CD4-positive, alpha-beta T cell (primary cell): ENCODE measurements around the gene EIF2AK3. TPM values are rescaled to one million over a fixed set of nuclear protein-coding genes. Genes with fewer than 3 reads are reported as not detected.

Experiments
- ATAC-seq: fragments of 200-7000 bp; cut with Tn5 transposase; one replicate; pipeline ENCODE4 v1.10.0; 2022; ENCODE audit warnings: mild to moderate bottlenecking; ENCODE audit not compliant: poor library complexity
- CTCF ChIA-PET: fragments of 350-600 bp; sonication (Branson Sonifier 250); formaldehyde crosslinking; loops from one replicate; lab custom pipeline; 2021; ENCODE audit warnings: antibody characterized with exemption, inconsistent platforms; lab: Charles Lee
- POLR2A ChIA-PET: fragments of 350-600 bp; sonication (Branson Sonifier 250); formaldehyde crosslinking; loops from one replicate; lab custom pipeline; 2021; ENCODE audit warnings: antibody characterized with exemption, inconsistent platforms; lab: Charles Lee
- DNase-seq, 14 experiments: peaks; one replicate each; pipeline ENCODE4 v3.0.0-alpha.2; 2013 to 2020; ENCODE audit warnings: mixed read lengths in 2 of 14
- H3K27ac ChIP-seq, 2 donors: one replicate each; pipeline versions ENCODE4 v1.5.1 to v1.7.0; 2013; ENCODE audit warnings: low read length in 2 of 2, low read depth in 1 of 2, mild to moderate bottlenecking in 1 of 2
- H3K27me3 ChIP-seq, 2 experiments: 1 replicate in 1 of 2; 2 replicates in 1 of 2; pipeline versions ENCODE4 v1.6.1 to v1.7.0; 2013; ENCODE audit warnings: low read length in 2 of 2, control low read depth in 1 of 2, mild to moderate bottlenecking in 1 of 2, moderate library complexity in 1 of 2; ENCODE audit not compliant: insufficient read depth in 2 of 2, control insufficient read depth in 1 of 2
- H3K36me3 ChIP-seq: one replicate; pipeline ENCODE4 v1.6.1; 2013; ENCODE audit warnings: low read length, control low read depth; ENCODE audit not compliant: insufficient read depth
- H3K4me1 ChIP-seq: one replicate; pipeline ENCODE4 v1.6.1; 2013; ENCODE audit warnings: low read length, control low read depth; ENCODE audit not compliant: insufficient read depth
- H3K4me3 ChIP-seq: one replicate; pipeline ENCODE4 v1.5.1; 2013; ENCODE audit warnings: mild to moderate bottlenecking, low read length, moderate library complexity
- H3K9me3 ChIP-seq, 2 experiments: 1 replicate in 1 of 2; 2 replicates in 1 of 2; pipeline versions ENCODE4 v1.6.1 to v1.7.0; 2013; ENCODE audit warnings: low read length in 2 of 2, mild to moderate bottlenecking in 2 of 2, control low read depth in 1 of 2, moderate library complexity in 1 of 2; ENCODE audit not compliant: control insufficient read depth in 1 of 2, insufficient read depth in 1 of 2
- H3K27ac Mint-ChIP-seq: one replicate; pipeline ENCODE4 v1.8.0; 2020; ENCODE audit warnings: mixed read lengths
- H3K27me3 Mint-ChIP-seq: one replicate; pipeline ENCODE4 v1.8.0; 2021; ENCODE audit warnings: mixed read lengths
- H3K36me3 Mint-ChIP-seq: one replicate; pipeline ENCODE4 v1.8.0; 2021; ENCODE audit warnings: low read depth, mixed read lengths
- H3K4me1 Mint-ChIP-seq: one replicate; pipeline ENCODE4 v1.8.0; 2021; ENCODE audit warnings: low read depth, mixed read lengths
- H3K4me3 Mint-ChIP-seq: one replicate; pipeline ENCODE4 v1.8.0; 2020; ENCODE audit warnings: mild to moderate bottlenecking, mixed read lengths
- H3K9me3 Mint-ChIP-seq: one replicate; pipeline ENCODE4 v1.8.0; 2020; ENCODE audit warnings: mixed read lengths
- CTCF ChIP-seq: fragments of 200-600 bp; IDR thresholded peaks from one replicate; pipeline ENCODE4 v1.8.0; 2022; ENCODE audit warnings: antibody characterized with exemption, mild to moderate bottlenecking
- intact Hi-C, 2 experiments: fragments of 100-400 bp; cut with DNase I in 1 of 2; cut with micrococcal nuclease in 1 of 2; formaldehyde crosslinking; loops; one replicate each; pipeline versions ENCODE4 v1.15.1 to v1.9.0; 2023 to 2025; cut with DNase I, micrococcal nuclease
- total RNA-seq, 174 experiments: library from RNA in 2 of 174; stranded (reverse) in 2 of 174; gene quantifications; one replicate each; pipeline ENCODE4 v1.2.3 and lab custom pipeline; 2021 to 2026

EIF2AK3 gene
- total RNA-seq, 2 experiments from 2014 or later, result 30.6 to 37.0 TPM

DNA sequence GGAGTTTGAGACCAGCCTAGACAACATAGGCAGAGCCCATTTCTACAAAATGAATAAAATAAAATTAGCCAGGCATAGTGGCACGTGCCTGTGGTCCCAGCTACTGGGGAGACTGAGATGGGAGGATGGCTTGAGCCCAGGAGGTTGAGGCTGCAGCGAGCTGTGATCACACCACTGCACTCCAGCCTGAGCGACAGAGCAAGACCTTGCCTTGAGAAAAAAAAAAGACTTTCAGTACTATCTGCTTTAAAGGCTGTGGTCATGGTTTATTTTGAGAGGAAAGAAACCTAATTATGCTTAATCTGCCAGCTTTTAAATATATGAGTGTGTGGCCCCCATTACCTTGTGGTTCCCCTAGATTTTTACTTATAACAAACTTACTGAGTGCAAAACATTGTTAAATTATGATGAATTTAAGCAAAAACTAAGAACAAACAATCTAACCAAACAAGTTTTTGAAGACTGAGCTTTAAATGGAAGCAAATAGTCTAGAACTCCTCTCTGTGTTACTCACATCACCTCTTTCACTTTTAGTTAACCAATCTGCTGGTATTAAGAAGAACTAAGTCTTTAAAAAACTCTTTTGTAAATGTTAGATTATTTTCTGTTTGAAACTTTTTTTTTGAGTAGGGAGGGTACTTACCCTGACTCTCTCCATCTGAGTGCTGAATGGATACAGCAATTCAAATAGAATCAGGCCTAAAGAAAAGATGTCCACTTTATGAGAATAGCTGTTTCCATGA lies 65.4 kb downstream of the EIF2AK3 start:
- Mint-ChIP-seq H3K36me3 (peaks cover 75% of the 10 kb centered on the region), H3K27ac (no peak overlapping the region), H3K27me3 (no peaks in the 10 kb centered on the region), H3K4me1 (no peaks in the 10 kb centered on the region), H3K9me3 (no peaks in the 10 kb centered on the region), H3K4me3 (no peak overlapping the region)
- Histone ChIP-seq H3K27me3 (no peaks in the 10 kb centered on the region), H3K4me3 (no peak overlapping the region), H3K36me3 (peaks cover 47% of the 10 kb centered on the region), H3K27ac (no peak overlapping the region), H3K9me3 (no peaks in the 10 kb centered on the region), H3K4me1 (no peaks in the 10 kb centered on the region)
- ATAC-seq, result no peak
- POLR2A ChIA-PET, result no interaction called here
- CTCF ChIA-PET, result interaction anchor here (0.9 kb wide), 1 partner anchor 110 kb away, joined by 3 read pairs; no protein-coding TSS in a partner anchor
- TF ChIP-seq CTCF, result no peak
- intact Hi-C loops, result no loop called here
- no peak for DNase-seq

GRCh38 chr2:88560619-88561307 lies 66.5 kb downstream of the EIF2AK3 start:
- Mint-ChIP-seq H3K4me1 (no peaks in the 10 kb centered on the region), H3K27me3 (no peaks in the 10 kb centered on the region), H3K9me3 (no peaks in the 10 kb centered on the region), H3K4me3 (no peak overlapping the region), H3K36me3 (peaks cover 79% of the 10 kb centered on the region), H3K27ac (no peak overlapping the region)
- no peak for ATAC-seq
- TF ChIP-seq CTCF, result no peak
- Histone ChIP-seq H3K4me3 (no peak overlapping the region), H3K36me3 (peaks cover 50% of the 10 kb centered on the region), H3K9me3 (no peaks in the 10 kb centered on the region), H3K27me3 (no peaks in the 10 kb centered on the region), H3K27ac (no peak overlapping the region), H3K4me1 (no peaks in the 10 kb centered on the region)
- intact Hi-C loops, result no loop called here
- ChIA-PET POLR2A (no interaction called here), CTCF (no interaction called here)
- no peak for DNase-seq

- H3K27me3 Mint-ChIP-seq, result no peaks in the 10 kb centered on the region
- ATAC-seq (no peak), DNase-seq (no peak)
- ChIA-PET POLR2A (no interaction called here), CTCF (no interaction called here)
- TF ChIP-seq CTCF, result no peak
- no peaks in the 10 kb centered on the region for H3K9me3 Mint-ChIP-seq
- H3K27me3 ChIP-seq, result no peaks in the 10 kb centered on the region
- H3K4me1 Mint-ChIP-seq, result no peaks in the 10 kb centered on the region
- no peak overlapping the region for H3K4me3 Mint-ChIP-seq
- intact Hi-C loops, result no loop called here
- H3K36me3 Mint-ChIP-seq, result peaks cover 65% of the 10 kb centered on the region
- no peaks in the 10 kb centered on the region for H3K4me1 ChIP-seq
- no peaks in the 10 kb centered on the region for H3K9me3 ChIP-seq
- no peak overlapping the region for H3K4me3 ChIP-seq
- H3K36me3 ChIP-seq, result peaks cover 48% of the 10 kb centered on the region
- no peak overlapping the region for H3K27ac Mint-ChIP-seq
- H3K27ac ChIP-seq, result no peak overlapping the region
Observed at GRCh38 chr2:88557290-88557689, 70.0 kb downstream of the EIF2AK3 start.
